BE2C (cell line): ENCODE results near the gene ATCAY.
A peak's percentile ranks its signal among the peaks of the same experiment; 100 is the strongest.
"Not testable (repeated sequence)": the region's sequence is repeated elsewhere in the genome, so short reads cannot be mapped to it uniquely, and the experiment has no call there.

Experiments
- DNase-seq: peaks from one replicate; pipeline ENCODE4 v3.0.0-alpha.2; 2020
- H3K27me3 ChIP-seq: fragments of 250-450 bp; sonication (Bioruptor Pico); 2 replicates; pipeline ENCODE4 v1.5.1; 2020; ENCODE audit warnings: mild to moderate bottlenecking
- H3K36me3 ChIP-seq: fragments of 250-450 bp; sonication (Bioruptor Pico); 2 replicates; pipeline ENCODE4 v1.5.1; 2020; ENCODE audit warnings: mild to moderate bottlenecking
- H3K4me1 ChIP-seq: fragments of 250-450 bp; sonication (Bioruptor Pico); 2 replicates; pipeline ENCODE4 v1.5.1; 2020
- H3K4me3 ChIP-seq: 2 replicates; pipeline ENCODE4 v1.5.1; 2011; ENCODE audit warnings: low read depth, low read length
- H3K9me3 ChIP-seq: fragments of 250-450 bp; sonication (Bioruptor Pico); 2 replicates; pipeline ENCODE4 v1.5.1; 2020
- TF ChIP-seq, protein P1 (sequence below): IDR thresholded peaks from 2 replicates; pipeline ENCODE4 v1.5.1; 2012; ENCODE audit warnings: mild to moderate bottlenecking, low read depth, low read length

Gene ATCAY

GRCh38 chr19:3868770-3869456, 11.6 kb upstream of the ATCAY start, which contains the start of gene ZFR2:
ZFR2 (minus strand) TSS chr19:3869038; CDS start chr19:3869017, 21 bp downstream.
- TF ChIP-seq, protein P1, sequence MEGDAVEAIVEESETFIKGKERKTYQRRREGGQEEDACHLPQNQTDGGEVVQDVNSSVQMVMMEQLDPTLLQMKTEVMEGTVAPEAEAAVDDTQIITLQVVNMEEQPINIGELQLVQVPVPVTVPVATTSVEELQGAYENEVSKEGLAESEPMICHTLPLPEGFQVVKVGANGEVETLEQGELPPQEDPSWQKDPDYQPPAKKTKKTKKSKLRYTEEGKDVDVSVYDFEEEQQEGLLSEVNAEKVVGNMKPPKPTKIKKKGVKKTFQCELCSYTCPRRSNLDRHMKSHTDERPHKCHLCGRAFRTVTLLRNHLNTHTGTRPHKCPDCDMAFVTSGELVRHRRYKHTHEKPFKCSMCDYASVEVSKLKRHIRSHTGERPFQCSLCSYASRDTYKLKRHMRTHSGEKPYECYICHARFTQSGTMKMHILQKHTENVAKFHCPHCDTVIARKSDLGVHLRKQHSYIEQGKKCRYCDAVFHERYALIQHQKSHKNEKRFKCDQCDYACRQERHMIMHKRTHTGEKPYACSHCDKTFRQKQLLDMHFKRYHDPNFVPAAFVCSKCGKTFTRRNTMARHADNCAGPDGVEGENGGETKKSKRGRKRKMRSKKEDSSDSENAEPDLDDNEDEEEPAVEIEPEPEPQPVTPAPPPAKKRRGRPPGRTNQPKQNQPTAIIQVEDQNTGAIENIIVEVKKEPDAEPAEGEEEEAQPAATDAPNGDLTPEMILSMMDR: no peak

GRCh38 chr19:3873151-3873550, 7.3 kb upstream of the ATCAY start:
- peak; percentile 52 for DNase-seq

More at GRCh38 chr19:3868770-3869456, 11.6 kb upstream of the ATCAY start, which contains the start of gene ZFR2:
- Histone ChIP-seq H3K4me1 (no peaks in the 10 kb centered on the region; the same call in 1 of the 2 replicates), H3K4me3 (no peak within 1 kb of the TSS), H3K36me3 (no peaks in the 10 kb centered on the region), H3K9me3 (no peaks in the 10 kb centered on the region), H3K27me3 (no peaks in the 10 kb centered on the region)
- peak; percentile 28 for DNase-seq

GRCh38 chr19:3874695-3875094, 5.8 kb upstream of the ATCAY start:
- not testable (repeated sequence) for H3K4me3 ChIP-seq, H3K27me3 ChIP-seq, DNase-seq, H3K36me3 ChIP-seq, H3K9me3 ChIP-seq, H3K4me1 ChIP-seq

More at GRCh38 chr19:3873151-3873550, 7.3 kb upstream of the ATCAY start:
- H3K4me3 ChIP-seq: no peak overlapping the region
- no peaks in the 10 kb centered on the region for H3K9me3 ChIP-seq
- TF ChIP-seq, protein P1: no peak
- no peaks in the 10 kb centered on the region for H3K27me3 ChIP-seq
- H3K36me3 ChIP-seq: no peaks in the 10 kb centered on the region
- peaks cover 3% of the 10 kb centered on the region; the same call in 1 of the 2 replicates for H3K4me1 ChIP-seq

- Histone ChIP-seq H3K9me3 (no peaks in the 10 kb centered on the region), H3K36me3 (peaks cover 3% of the 10 kb centered on the region; the same call in 1 of the 2 replicates), H3K4me1 (peaks cover 3% of the 10 kb centered on the region; the same call in 1 of the 2 replicates), H3K4me3 (no peak overlapping the region), H3K27me3 (no peaks in the 10 kb centered on the region)
- TF ChIP-seq, protein P1: peak; percentile 44
- DNase-seq: no peak
Measured at GRCh38 chr19:3879656-3880055, 829 bp upstream of the ATCAY start.

GRCh38 chr19:3881272-3882040, 971 bp downstream of the ATCAY start:
- no peaks in the 10 kb centered on the region for H3K9me3 ChIP-seq
- H3K4me1 ChIP-seq: peaks cover 3% of the 10 kb centered on the region; the same call in 1 of the 2 replicates
- H3K36me3 ChIP-seq: peaks cover 7% of the 10 kb centered on the region; the same call in 1 of the 2 replicates
- peak; percentile 34 for DNase-seq
- peak overlapping the region; percentile 90 for H3K4me3 ChIP-seq
- H3K27me3 ChIP-seq: no peaks in the 10 kb centered on the region
- TF ChIP-seq, protein P1: peak; percentile 10; the same call in 1 of the 2 replicates

DNA sequence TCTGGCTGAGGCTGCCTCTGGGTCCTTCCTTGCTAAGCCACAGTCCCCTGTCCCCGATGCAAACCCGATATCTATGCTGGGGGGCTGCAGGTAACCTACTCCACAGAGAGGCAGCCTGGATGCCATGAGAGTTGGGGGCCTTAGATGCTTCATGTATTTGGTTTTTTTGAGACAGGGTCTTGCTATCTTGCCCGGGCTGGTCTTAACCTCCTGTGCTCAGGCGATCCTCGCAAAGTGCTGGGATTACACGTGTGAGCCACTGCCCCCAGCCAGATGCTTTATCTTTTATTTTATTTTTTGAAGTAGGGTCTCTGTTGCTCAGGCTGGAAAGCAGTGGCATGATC, 1.5 kb downstream of the ATCAY start:
- DNase-seq: no peak
- H3K4me3 ChIP-seq: peak overlapping the region; percentile 90
- H3K9me3 ChIP-seq: no peaks in the 10 kb centered on the region
- H3K36me3 ChIP-seq: peaks cover 9% of the 10 kb centered on the region; the same call in 1 of the 2 replicates
- H3K4me1 ChIP-seq: peaks cover 3% of the 10 kb centered on the region; the same call in 1 of the 2 replicates
- TF ChIP-seq, protein P1: no peak
- H3K27me3 ChIP-seq: no peaks in the 10 kb centered on the region
